Cardiac muscle cell (in vitro differentiated cells and primary cell): Measurements from ENCODE around the gene CCNB2. TPM values are rescaled to one million over a fixed set of nuclear protein-coding genes. Genes with fewer than 3 reads are reported as not detected.

Experiments used
- DNase-seq, 2 donors: peaks; one replicate each; pipeline versions ENCODE4 v3.0.0 to v3.0.0-alpha.2; 2010 to 2017; ENCODE audit warnings: low read depth in 1 of 2, low spot score in 1 of 2
- H3K27ac ChIP-seq: fragments of 200-600 bp; sonication (generic); 2 replicates; pipeline ENCODE4 v1.5.1; 2016
- H3K27me3 ChIP-seq: fragments of 200-600 bp; sonication (generic); 2 replicates; pipeline ENCODE4 v1.6.0; 2016; ENCODE audit warnings: control low read depth
- H3K36me3 ChIP-seq: fragments of 200-600 bp; sonication (generic); 2 replicates; pipeline ENCODE4 v1.5.1; 2016; ENCODE audit warnings: control low read depth
- H3K4me1 ChIP-seq: fragments of 200-600 bp; sonication (generic); 2 replicates; pipeline ENCODE4 v1.8.1; 2017; ENCODE audit warnings: low read depth, mild to moderate bottlenecking, mixed run types
- H3K4me3 ChIP-seq: fragments of 200-600 bp; sonication (generic); 2 replicates; pipeline ENCODE4 v1.5.1; 2016; ENCODE audit warnings: mild to moderate bottlenecking
- H3K9me3 ChIP-seq: fragments of 200-600 bp; sonication (generic); 2 replicates; pipeline ENCODE4 v1.5.1; 2017; ENCODE audit warnings: low read depth, mild to moderate bottlenecking, control low read depth
- CTCF ChIP-seq: IDR thresholded peaks from 2 replicates; pipeline ENCODE4 v1.5.1; 2012; ENCODE audit warnings: low read depth, mild to moderate bottlenecking, low read length
- polyA plus RNA-seq: library from polyadenylated mRNA; unstranded; fragments of >200 nt; fragmentation: Nextera tagmentation; extraction: Ambion mirVana; gene quantifications from 2 replicates; pipeline ENCODE4 v1.2.1, GENCODE V29; 2016
- total RNA-seq: library from RNA; depleted of rRNA; stranded (reverse); fragments of >200 nt; gene quantifications from 2 replicates; pipeline ENCODE4 v1.2.3, GENCODE V29; 2016

The CCNB2 gene
- total RNA-seq (11.2 and 86.1 TPM in 2 replicates), polyA plus RNA-seq (10.5 and 159 TPM in 2 replicates)

DNA sequence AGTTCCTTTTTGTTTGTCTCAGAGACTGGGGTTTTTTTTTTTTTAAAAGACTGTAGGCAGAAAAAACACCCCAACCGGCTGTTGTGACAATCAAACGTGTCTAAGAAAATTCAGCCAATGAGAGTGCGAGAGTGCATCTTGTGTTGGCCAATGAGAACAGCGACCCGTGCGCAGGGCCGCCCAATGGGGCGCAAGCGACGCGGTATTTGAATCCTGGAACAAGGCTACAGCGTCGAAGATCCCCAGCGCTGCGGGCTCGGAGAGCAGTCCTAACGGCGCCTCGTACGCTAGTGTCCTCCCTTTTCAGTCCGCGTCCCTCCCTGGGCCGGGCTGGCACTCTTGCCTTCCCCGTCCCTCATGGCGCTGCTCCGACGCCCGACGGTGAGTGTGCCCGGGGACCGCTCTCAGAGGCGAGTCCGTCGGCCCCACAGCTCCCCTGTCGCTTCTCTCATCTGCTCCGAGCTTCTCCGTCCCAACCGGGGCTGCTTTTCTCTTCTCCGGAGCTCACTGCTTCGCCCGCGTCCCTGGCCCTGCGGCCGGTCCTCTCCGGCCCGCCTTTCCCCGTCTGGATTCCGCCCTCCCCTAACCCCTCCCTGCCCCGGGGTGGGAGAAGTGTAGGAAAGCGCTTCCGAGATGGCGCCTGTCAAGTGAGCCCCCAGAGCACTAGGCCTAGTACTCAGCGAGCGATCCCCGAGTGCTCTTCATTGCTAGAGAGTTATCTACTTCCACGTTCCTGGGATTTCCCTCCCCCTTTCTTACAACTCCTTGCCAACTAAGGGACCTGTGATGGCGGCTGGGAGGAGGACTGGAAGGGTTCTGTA, at the start of gene CCNB2:
Gene CCNB2 (plus strand): TSS at position 235 of the 821 bp plus-strand sequence. CDS start 123 bp downstream, at position 358.
- H3K27me3 ChIP-seq: no peaks in the 10 kb centered on the region
- H3K4me1 ChIP-seq: peaks cover 4% of the 10 kb centered on the region
- peaks cover 3% of the 10 kb centered on the region for H3K36me3 ChIP-seq
- peak within 1 kb of the TSS; percentile 81 for H3K4me3 ChIP-seq
- peak within 1 kb of the TSS; percentile 91 for H3K27ac ChIP-seq
- H3K9me3 ChIP-seq: no peaks in the 10 kb centered on the region
- peak; percentile 95 for DNase-seq
- TF ChIP-seq CTCF: no peak

GRCh38 chr15:59059076-59059597, 45.8 kb upstream of the CCNB2 start:
- no peak for TF ChIP-seq CTCF
- Histone ChIP-seq H3K36me3 (peaks cover 63% of the 10 kb centered on the region), H3K27ac (no peak overlapping the region), H3K4me3 (no peak overlapping the region), H3K9me3 (no peaks in the 10 kb centered on the region), H3K4me1 (no peaks in the 10 kb centered on the region), H3K27me3 (no peaks in the 10 kb centered on the region)
- no peak for DNase-seq

- H3K9me3 ChIP-seq: no peaks in the 10 kb centered on the region
- H3K4me1 ChIP-seq: no peaks in the 10 kb centered on the region
- no peak overlapping the region for H3K27ac ChIP-seq
- no peaks in the 10 kb centered on the region for H3K27me3 ChIP-seq
- no peak overlapping the region for H3K4me3 ChIP-seq
- TF ChIP-seq CTCF: no peak
- no peak for DNase-seq
- H3K36me3 ChIP-seq: peaks cover 57% of the 10 kb centered on the region
Observed at GRCh38 chr15:59060348-59060747, 44.6 kb upstream of the CCNB2 start.

GRCh38 chr15:59063042-59063441, 41.9 kb upstream of the CCNB2 start:
- TF ChIP-seq CTCF: no peak
- peak in 1 of 2 donors; percentile 63 for DNase-seq
- Histone ChIP-seq H3K4me1 (no peaks in the 10 kb centered on the region), H3K27me3 (no peaks in the 10 kb centered on the region), H3K9me3 (no peaks in the 10 kb centered on the region), H3K27ac (no peak overlapping the region), H3K4me3 (no peak overlapping the region), H3K36me3 (peaks cover 61% of the 10 kb centered on the region)

- no peak for DNase-seq
- no peak overlapping the region for H3K27ac ChIP-seq
- H3K4me3 ChIP-seq: no peak overlapping the region
- H3K36me3 ChIP-seq: peaks cover 37% of the 10 kb centered on the region
- no peaks in the 10 kb centered on the region for H3K4me1 ChIP-seq
- no peaks in the 10 kb centered on the region for H3K9me3 ChIP-seq
- TF ChIP-seq CTCF: no peak
- H3K27me3 ChIP-seq: no peaks in the 10 kb centered on the region
Observed at GRCh38 chr15:59069430-59069829, 35.5 kb upstream of the CCNB2 start.
